ENCODE measurements around the gene RAMACL.

DNA sequence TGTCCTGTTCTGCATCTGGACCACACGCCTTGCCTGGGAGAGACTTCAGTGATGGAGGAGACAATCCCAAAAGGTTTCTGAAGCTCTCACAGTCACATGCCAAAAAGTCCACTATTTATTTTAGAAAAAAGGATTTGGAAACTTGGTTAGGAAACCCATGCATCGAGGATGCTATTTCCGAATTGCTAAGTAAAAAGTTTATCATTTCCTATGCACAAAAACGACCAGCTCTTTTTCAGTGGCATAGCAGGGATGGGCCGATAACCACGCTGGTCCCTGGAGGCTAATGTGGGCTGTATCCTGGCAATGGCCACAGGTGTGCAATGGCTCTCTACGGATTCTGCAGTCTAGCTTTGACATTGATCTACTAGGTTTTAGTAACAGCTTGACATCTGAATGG lies 33.9 kb downstream of the RAMACL start:
- TF ChIP-seq, protein P1, sequence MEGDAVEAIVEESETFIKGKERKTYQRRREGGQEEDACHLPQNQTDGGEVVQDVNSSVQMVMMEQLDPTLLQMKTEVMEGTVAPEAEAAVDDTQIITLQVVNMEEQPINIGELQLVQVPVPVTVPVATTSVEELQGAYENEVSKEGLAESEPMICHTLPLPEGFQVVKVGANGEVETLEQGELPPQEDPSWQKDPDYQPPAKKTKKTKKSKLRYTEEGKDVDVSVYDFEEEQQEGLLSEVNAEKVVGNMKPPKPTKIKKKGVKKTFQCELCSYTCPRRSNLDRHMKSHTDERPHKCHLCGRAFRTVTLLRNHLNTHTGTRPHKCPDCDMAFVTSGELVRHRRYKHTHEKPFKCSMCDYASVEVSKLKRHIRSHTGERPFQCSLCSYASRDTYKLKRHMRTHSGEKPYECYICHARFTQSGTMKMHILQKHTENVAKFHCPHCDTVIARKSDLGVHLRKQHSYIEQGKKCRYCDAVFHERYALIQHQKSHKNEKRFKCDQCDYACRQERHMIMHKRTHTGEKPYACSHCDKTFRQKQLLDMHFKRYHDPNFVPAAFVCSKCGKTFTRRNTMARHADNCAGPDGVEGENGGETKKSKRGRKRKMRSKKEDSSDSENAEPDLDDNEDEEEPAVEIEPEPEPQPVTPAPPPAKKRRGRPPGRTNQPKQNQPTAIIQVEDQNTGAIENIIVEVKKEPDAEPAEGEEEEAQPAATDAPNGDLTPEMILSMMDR (IDR thresholded peaks at IDR 0.05; ENCODE audit: low read length), result no peak
- no peak for TF ChIP-seq EZH2 (IDR thresholded peaks at IDR 0.05; ENCODE audit: borderline replicate concordance, low read length)

All from OCI-LY1 (cell line).